Glutamatergic neuron (in vitro differentiated cells): ENCODE results near the gene ATF7. TPM values are rescaled to one million over a fixed set of nuclear protein-coding genes. Genes with fewer than 3 reads are reported as not detected.
"Not testable (repeated sequence)": the region's sequence is repeated elsewhere in the genome, so short reads cannot be mapped to it uniquely, and the experiment has no call there.

ENCODE experiments used
- DNase-seq: peaks from one replicate; pipeline ENCODE4 v3.0.0; 2022
- H3K27ac Mint-ChIP-seq: one replicate; pipeline ENCODE4 v1.8.0; 2020; ENCODE audit warnings: mild to moderate bottlenecking, mixed read lengths, inconsistent platforms; ENCODE audit not compliant: unreplicated experiment
- H3K27me3 Mint-ChIP-seq: one replicate; pipeline ENCODE4 v1.8.0; 2020; ENCODE audit warnings: mild to moderate bottlenecking, moderate library complexity, mixed read lengths, inconsistent platforms; ENCODE audit not compliant: unreplicated experiment
- H3K36me3 Mint-ChIP-seq: one replicate; pipeline ENCODE4 v1.8.0; 2020; ENCODE audit warnings: mild to moderate bottlenecking, mixed read lengths, inconsistent platforms; ENCODE audit not compliant: unreplicated experiment
- H3K4me1 Mint-ChIP-seq: one replicate; pipeline ENCODE4 v1.8.0; 2020; ENCODE audit warnings: mild to moderate bottlenecking, low read depth, mixed read lengths, inconsistent platforms; ENCODE audit not compliant: unreplicated experiment
- H3K4me3 Mint-ChIP-seq: one replicate; pipeline ENCODE4 v1.8.0; 2020; ENCODE audit warnings: mild to moderate bottlenecking, mixed read lengths, inconsistent platforms; ENCODE audit not compliant: unreplicated experiment
- H3K9me3 Mint-ChIP-seq: one replicate; pipeline ENCODE4 v1.8.0; 2020; ENCODE audit warnings: mild to moderate bottlenecking, moderate library complexity, mixed read lengths, inconsistent platforms; ENCODE audit not compliant: unreplicated experiment
- total RNA-seq: library from RNA; stranded (reverse); fragmentation: NEBNext Ultra II Directional; extraction: Animal tissue kit (Norgen Biotek cat#: 25700); gene quantifications from one replicate; pipeline ENCODE4 v1.2.1, GENCODE V29; 2021; ENCODE audit not compliant: unreplicated experiment
- TF ChIP-seq, protein P1 (sequence below): fragments of 200-600 bp; sonication (generic); IDR thresholded peaks from one replicate; pipeline ENCODE4 v1.5.0; 2021; ENCODE audit not compliant: partially characterized antibody, unreplicated experiment

The ATF7 gene
- total RNA-seq, 1 donor from 2014 or later, result 36.0 TPM

DNA sequence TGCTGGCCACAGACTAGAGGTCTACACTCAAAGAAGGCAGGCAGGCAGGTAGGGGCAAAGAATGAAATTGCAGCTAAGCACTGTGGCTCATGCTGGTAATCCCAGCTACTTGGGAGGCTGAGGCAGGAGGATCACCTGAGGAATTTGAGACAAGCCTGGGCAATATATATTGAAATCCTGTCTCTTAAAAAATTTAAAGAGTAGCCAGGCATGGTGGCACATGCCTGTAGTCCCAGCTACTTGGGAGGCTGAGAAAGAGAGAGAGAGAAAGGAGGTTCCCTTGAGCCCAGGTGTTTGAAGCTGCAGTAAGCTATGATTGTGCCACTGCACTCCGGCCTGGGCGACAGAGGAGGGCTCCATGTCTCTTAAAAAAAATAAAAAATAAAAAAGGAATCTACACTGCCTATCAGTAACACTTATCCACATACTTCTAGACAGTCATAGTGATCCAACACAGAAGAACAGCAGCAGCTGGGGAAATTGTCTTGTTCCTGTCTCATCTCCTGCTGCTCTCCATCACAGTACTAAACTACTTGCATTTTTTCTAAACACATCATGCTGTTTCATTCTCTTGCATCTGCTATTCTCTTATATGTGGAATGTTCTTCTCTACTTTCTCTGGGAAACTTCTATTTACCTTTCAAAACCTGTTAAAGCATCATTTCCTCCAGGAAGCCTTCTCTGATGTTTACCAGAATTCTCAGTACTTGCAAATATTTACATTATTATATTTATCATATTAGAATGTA lies 57.2 kb downstream of the ATF7 start:
- H3K36me3 Mint-ChIP-seq, result no peaks in the 10 kb centered on the region
- peak overlapping the region; percentile 10 for H3K4me3 Mint-ChIP-seq
- no peak for DNase-seq
- TF ChIP-seq, protein P1, sequence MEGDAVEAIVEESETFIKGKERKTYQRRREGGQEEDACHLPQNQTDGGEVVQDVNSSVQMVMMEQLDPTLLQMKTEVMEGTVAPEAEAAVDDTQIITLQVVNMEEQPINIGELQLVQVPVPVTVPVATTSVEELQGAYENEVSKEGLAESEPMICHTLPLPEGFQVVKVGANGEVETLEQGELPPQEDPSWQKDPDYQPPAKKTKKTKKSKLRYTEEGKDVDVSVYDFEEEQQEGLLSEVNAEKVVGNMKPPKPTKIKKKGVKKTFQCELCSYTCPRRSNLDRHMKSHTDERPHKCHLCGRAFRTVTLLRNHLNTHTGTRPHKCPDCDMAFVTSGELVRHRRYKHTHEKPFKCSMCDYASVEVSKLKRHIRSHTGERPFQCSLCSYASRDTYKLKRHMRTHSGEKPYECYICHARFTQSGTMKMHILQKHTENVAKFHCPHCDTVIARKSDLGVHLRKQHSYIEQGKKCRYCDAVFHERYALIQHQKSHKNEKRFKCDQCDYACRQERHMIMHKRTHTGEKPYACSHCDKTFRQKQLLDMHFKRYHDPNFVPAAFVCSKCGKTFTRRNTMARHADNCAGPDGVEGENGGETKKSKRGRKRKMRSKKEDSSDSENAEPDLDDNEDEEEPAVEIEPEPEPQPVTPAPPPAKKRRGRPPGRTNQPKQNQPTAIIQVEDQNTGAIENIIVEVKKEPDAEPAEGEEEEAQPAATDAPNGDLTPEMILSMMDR, result no peak
- H3K27me3 Mint-ChIP-seq, result peaks cover 2% of the 10 kb centered on the region
- peaks cover 23% of the 10 kb centered on the region for H3K4me1 Mint-ChIP-seq
- H3K9me3 Mint-ChIP-seq, result no peaks in the 10 kb centered on the region
- peak overlapping the region; percentile 81 for H3K27ac Mint-ChIP-seq

DNA sequence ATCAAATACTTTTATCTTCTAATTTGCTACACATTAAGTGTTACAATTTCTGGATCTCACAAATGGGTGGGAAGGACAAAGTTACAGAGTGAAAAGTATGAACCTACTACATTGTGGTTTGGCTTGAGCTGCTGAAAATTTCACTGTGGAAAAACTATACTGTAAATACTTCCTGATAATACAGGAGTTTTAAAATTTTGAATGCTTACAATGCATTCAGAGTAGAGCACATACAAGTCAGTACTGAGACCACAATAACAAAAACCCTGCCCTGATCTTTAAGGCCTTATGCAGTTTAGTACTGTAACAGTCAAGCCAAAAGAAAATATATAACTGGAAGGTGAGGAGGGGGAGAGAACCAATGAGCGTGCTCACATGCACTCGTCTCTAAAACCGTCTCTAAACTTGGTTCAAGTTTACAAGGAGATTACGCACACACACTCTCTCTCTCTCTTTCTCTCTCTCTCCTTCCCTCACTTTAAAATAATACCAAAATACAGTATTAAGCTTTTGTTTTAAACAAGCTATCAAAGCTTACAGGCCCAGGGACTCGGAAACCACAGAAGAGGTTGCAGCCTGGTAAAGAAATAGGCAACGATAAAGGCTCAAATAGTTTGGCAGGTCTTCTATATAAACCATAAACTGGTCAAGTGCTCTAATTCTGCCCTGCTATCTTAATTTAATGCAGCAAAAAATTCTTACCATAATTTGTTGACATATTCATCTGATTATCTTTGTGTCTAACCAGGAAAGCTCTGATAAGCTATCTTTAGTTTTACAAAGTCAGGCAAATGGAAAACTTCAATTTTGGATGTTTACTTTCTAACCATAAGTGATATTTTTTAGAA lies 58.0 kb downstream of the ATF7 start:
- Mint-ChIP-seq H3K4me1 (peaks cover 23% of the 10 kb centered on the region), H3K9me3 (no peaks in the 10 kb centered on the region), H3K4me3 (peak overlapping the region; percentile 13), H3K27ac (peak overlapping the region; percentile 81), H3K36me3 (no peaks in the 10 kb centered on the region), H3K27me3 (peaks cover 2% of the 10 kb centered on the region)
- TF ChIP-seq, protein P1, result no peak
- DNase-seq, result no peak

DNA sequence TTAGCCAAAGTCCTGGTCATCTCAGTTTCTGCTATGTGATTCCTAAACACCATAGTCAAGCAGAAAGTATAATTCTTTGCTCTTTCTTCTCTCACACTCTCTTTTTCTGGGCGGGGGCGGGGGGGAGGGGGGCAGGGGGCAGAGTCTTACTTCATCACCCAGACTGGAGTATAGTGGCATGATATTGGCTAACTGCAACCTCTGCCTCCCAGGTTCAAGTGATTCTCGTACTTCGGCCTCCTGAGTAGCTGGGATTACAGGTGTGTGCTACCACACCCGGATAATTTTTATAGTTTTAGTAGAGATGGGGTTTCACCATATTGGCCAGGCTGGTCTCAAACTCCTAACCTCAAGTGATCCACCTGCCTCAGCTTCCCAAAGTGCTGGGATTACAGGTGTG lies 60.8 kb downstream of the ATF7 start:
- not testable (repeated sequence) for H3K27me3 Mint-ChIP-seq, H3K4me3 Mint-ChIP-seq, H3K27ac Mint-ChIP-seq, DNase-seq, H3K36me3 Mint-ChIP-seq, H3K9me3 Mint-ChIP-seq
- peaks cover 19% of the 10 kb centered on the region for H3K4me1 Mint-ChIP-seq

DNA sequence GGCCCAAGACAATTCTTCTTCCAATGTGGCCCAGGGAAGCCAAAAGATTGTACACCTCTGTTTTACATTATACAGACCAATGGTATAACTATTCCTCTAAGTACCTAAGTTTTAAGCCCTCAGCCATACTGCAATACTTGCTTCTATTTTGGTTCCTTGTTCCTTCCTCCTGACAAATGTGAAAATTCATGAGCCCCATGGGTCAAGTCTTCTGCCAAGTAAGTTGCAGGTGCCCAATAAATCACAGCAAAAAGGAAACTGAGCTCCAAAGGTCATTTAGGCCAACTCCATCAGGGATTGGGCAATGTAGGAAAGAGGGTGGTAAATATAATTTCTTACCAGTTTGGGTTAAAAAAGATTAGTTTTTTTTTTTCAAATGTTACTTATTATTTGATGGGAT lies 61.2 kb downstream of the ATF7 start:
- no peaks in the 10 kb centered on the region for H3K36me3 Mint-ChIP-seq
- peaks cover 19% of the 10 kb centered on the region for H3K4me1 Mint-ChIP-seq
- no peak overlapping the region for H3K27ac Mint-ChIP-seq
- H3K4me3 Mint-ChIP-seq, result no peak overlapping the region
- H3K9me3 Mint-ChIP-seq, result peaks cover 1% of the 10 kb centered on the region
- TF ChIP-seq, protein P1, result no peak
- H3K27me3 Mint-ChIP-seq, result no peaks in the 10 kb centered on the region
- DNase-seq, result no peak

DNA sequence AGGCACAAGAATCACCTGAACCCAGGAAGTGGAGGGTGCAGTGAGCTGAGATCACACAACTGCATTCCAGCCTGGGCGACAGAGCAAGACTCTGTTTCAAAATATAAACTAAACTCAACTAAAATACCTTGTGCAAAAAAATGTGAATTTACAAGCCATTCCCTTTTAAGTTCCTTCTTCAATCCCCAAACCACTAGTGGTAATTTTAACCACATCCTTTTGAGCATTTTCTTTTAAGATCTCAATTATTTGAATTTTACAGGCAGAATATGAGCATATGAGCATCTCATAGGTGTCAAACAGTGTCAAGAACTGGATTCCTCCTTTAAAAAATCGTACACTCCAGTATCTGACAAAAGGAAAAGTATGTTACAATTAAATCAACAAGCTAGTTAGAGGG lies 61.9 kb downstream of the ATF7 start:
- Mint-ChIP-seq H3K4me1 (peaks cover 19% of the 10 kb centered on the region), H3K27ac (no peak overlapping the region), H3K36me3 (no peaks in the 10 kb centered on the region), H3K9me3 (peaks cover 1% of the 10 kb centered on the region), H3K27me3 (no peaks in the 10 kb centered on the region), H3K4me3 (no peak overlapping the region)
- TF ChIP-seq, protein P1, result no peak
- DNase-seq, result no peak
